HG02798 (cell line): ENCODE measurements around the gene MARCHF5.
"Not testable (repeated sequence)": the region's sequence is repeated elsewhere in the genome, so short reads cannot be mapped to it uniquely, and the experiment has no call there.

Experiments used
- ATAC-seq: cut with Tn5 transposase; IDR thresholded peaks from one replicate; pipeline ENCODE4 v1.9.1; 2021; ENCODE audit warnings: mild to moderate bottlenecking; ENCODE audit not compliant: unreplicated experiment, poor library complexity

The MARCHF5 gene

DNA sequence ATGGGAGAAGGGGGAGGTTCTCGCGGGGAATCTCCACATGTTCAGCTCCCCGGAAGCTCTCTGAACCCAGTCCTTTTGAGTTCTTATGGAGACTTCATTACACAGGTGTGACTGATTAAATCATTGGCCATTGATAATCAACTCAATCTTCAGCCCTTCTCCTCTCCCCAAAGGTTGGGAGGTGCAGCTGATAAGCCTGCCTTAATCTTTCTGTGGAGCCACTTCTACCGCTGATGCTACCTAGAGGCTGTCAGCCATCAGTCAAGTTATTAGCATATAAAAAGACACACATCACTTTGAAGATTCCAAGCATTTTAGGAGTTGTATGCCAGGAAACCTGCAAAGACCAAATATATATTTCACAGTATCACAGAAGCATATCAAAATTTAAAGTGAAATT lies 91.7 kb downstream of the MARCHF5 start:
- no peak for ATAC-seq

- no peak for ATAC-seq
Measured at GRCh38 chr10:92384741-92385140, 93.8 kb downstream of the MARCHF5 start.

- no peak for ATAC-seq
Measured at GRCh38 chr10:92385831-92386230, 94.9 kb downstream of the MARCHF5 start.

DNA sequence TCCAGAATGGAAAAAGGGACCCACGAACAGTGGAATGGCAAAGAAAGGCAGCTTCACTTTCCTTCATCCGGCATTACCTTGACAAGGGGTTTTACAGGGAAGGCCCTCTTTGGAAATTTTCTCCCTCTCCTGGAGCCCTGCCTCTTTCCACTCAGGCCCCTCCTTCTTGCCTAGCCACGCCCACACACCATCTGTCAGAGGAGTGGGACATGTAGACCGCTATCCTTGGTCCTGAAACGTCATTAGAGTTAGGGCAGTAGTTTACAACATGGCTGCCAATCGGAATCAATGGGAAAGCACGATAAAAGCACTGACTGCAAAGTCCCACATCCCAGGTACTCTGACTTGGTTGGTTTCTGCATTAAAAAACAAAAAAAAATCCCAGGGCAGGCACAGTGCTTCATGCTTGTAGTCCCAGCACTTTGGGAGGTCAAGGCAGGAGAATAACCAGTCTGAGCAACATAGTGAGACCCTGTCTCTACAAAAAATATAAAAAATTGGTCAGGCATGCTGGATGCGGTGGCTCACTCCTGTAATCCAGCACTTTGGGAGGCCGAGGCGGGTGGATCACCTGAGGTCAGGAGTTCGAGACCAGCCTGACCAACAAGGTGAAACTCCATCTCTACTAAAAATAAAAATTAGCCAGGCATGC lies 96.4 kb downstream of the MARCHF5 start:
- ATAC-seq: no peak

DNA sequence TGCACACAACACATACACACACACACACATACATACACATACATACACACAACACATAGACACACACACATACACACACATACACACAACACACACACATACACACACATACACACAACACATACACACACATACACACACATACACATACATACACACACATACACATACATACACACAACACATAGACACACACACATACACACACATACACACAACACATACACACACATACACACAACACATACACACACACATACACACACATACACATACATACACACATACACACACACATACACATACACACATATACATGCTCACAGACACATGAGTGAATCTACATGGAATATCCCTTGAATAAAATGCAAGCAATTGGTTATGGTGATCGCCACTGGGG lies 102.2 kb downstream of the MARCHF5 start:
- ATAC-seq: not testable (repeated sequence)

DNA sequence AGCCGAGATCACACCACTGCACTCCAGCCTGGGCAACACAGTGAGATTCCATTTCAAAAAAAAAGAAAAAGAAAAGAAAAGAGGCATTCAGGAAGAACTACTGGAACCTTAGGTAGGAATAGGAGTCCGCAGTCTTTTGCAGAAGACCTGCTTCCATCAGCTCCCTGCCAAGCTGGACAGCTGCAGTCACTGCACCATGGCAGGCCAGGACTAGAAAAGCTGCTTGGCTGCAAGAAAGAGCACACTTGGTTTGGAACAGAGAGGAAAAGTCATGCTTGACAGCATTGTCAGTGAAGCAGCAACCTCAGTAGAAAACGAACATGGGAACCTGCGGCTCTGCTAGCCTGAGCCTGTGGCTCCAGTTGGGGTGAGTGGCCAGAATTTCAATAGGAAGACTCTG lies 104.3 kb downstream of the MARCHF5 start:
- no peak for ATAC-seq

DNA sequence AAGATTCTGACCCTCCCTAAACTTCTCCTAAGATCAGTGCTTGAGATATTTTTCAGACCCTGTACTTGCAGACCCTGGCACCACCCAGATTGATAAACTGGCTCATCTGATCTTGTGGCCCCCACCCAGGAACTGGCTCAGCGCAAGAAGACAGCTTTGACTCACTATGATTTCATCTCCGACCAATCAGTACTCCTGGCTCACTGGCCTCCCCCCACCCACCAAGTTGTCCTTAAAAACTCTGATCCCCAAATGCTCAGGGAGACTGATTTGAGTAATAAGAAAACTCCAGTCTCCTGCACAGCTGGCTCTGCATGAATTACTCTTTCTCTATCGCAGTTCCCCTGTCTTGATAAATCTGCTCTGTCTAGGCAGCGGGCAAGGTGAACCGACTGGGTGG lies 111.3 kb downstream of the MARCHF5 start:
- ATAC-seq: not testable (repeated sequence)
